Mesodermal cell (in vitro differentiated cells): ENCODE data around the gene ULK1.

Experiments
- H3K27ac ChIP-seq: 2 replicates; pipeline ENCODE4 v1.7.0; 2013; ENCODE audit warnings: mild to moderate bottlenecking, low read depth, low read length, moderate library complexity; ENCODE audit not compliant: severe bottlenecking
- H3K36me3 ChIP-seq: 2 replicates; pipeline ENCODE4 v1.7.1; 2013; ENCODE audit warnings: mild to moderate bottlenecking, low read length, moderate library complexity; ENCODE audit not compliant: control insufficient read depth, insufficient read depth
- H3K4me1 ChIP-seq: one replicate; pipeline ENCODE4 v1.7.1; 2013; ENCODE audit warnings: mild to moderate bottlenecking, low read length; ENCODE audit not compliant: insufficient read depth, control insufficient read depth, poor library complexity, severe bottlenecking
- H3K4me3 ChIP-seq: 2 replicates; pipeline ENCODE4 v1.7.0; 2013; ENCODE audit warnings: low read length, control low read depth, mild to moderate bottlenecking; ENCODE audit not compliant: insufficient read depth, poor library complexity, severe bottlenecking; ENCODE audit errors: extremely low read depth
- H3K9me3 ChIP-seq: 2 replicates; pipeline ENCODE4 v1.7.1; 2013; ENCODE audit warnings: mild to moderate bottlenecking, low read length, moderate library complexity; ENCODE audit not compliant: control insufficient read depth
- WGBS, 2 experiments: methylation state at CpG; one replicate each; pipeline ENCODE4 v1.1.5; 2013; ENCODE audit warnings: missing lambda C conversion rate in 2 of 2; ENCODE audit not compliant: insufficient coverage in 2 of 2; 5-methylcytosine and 5-hydroxymethylcytosine counted together

ULK1 gene

GRCh38 chr12:131853832-131854797 is 40.3 kb upstream of the ULK1 start:
- 90 to 91% methylated on average over 31 to 35 of the region's 35 CpGs for WGBS, 2 experiments
- Histone ChIP-seq H3K4me3 (no peak overlapping the region), H3K9me3 (no peaks in the 10 kb centered on the region), H3K36me3 (no peaks in the 10 kb centered on the region), H3K4me1 (no peaks in the 10 kb centered on the region), H3K27ac (no peak overlapping the region)

- 87 to 93% methylated on average over 12 to 14 of the region's 16 CpGs for WGBS, 2 experiments
- no peaks in the 10 kb centered on the region for H3K36me3 ChIP-seq
- H3K4me3 ChIP-seq = no peak overlapping the region
- H3K9me3 ChIP-seq = no peaks in the 10 kb centered on the region
- H3K27ac ChIP-seq = no peak overlapping the region
- H3K4me1 ChIP-seq = no peaks in the 10 kb centered on the region
Observed at GRCh38 chr12:131854861-131855476, 39.5 kb upstream of the ULK1 start.

GRCh38 chr12:131855521-131856142 is 38.8 kb upstream of the ULK1 start:
- WGBS, 2 experiments = 67 to 76% methylated on average over 26 to 30 of the region's 30 CpGs
- peaks cover 5% of the 10 kb centered on the region for H3K4me1 ChIP-seq
- H3K36me3 ChIP-seq = no peaks in the 10 kb centered on the region
- no peak overlapping the region for H3K27ac ChIP-seq
- no peaks in the 10 kb centered on the region for H3K9me3 ChIP-seq
- H3K4me3 ChIP-seq = no peak overlapping the region

- Histone ChIP-seq H3K36me3 (no peaks in the 10 kb centered on the region), H3K9me3 (no peaks in the 10 kb centered on the region), H3K4me1 (peaks cover 8% of the 10 kb centered on the region), H3K27ac (no peak overlapping the region), H3K4me3 (no peak overlapping the region)
- WGBS, 2 experiments = 87 to 89% methylated on average over 10 of the region's 10 CpGs
Observed at GRCh38 chr12:131856366-131857097, 37.9 kb upstream of the ULK1 start.

GRCh38 chr12:131857908-131858850 is 36.2 kb upstream of the ULK1 start:
- H3K36me3 ChIP-seq = no peaks in the 10 kb centered on the region
- no peak overlapping the region for H3K27ac ChIP-seq
- peaks cover 14% of the 10 kb centered on the region for H3K4me1 ChIP-seq
- 86 to 88% methylated on average over 11 to 21 of the region's 21 CpGs for WGBS, 2 experiments
- no peaks in the 10 kb centered on the region for H3K9me3 ChIP-seq
- no peak overlapping the region for H3K4me3 ChIP-seq

- H3K9me3 ChIP-seq = no peaks in the 10 kb centered on the region
- H3K4me3 ChIP-seq = no peak overlapping the region
- 51 to 56% methylated on average over 18 to 19 of the region's 22 CpGs for WGBS, 2 experiments
- H3K27ac ChIP-seq = peak overlapping the region; percentile 83
- H3K4me1 ChIP-seq = peaks cover 16% of the 10 kb centered on the region
- no peaks in the 10 kb centered on the region for H3K36me3 ChIP-seq
Observed at GRCh38 chr12:131860472-131861260, 33.8 kb upstream of the ULK1 start.

- Histone ChIP-seq H3K36me3 (no peaks in the 10 kb centered on the region), H3K27ac (peak overlapping the region; percentile 83), H3K9me3 (no peaks in the 10 kb centered on the region), H3K4me1 (peaks cover 16% of the 10 kb centered on the region), H3K4me3 (no peak overlapping the region)
- WGBS, 2 experiments = 94 to 95% methylated on average over 9 to 12 of the region's 12 CpGs
Observed at GRCh38 chr12:131861261-131862083, 33.0 kb upstream of the ULK1 start.

GRCh38 chr12:131862084-131862441 is 32.4 kb upstream of the ULK1 start:
- 42 to 70% methylated on average over 2 to 4 of the region's 4 CpGs for WGBS, 2 experiments
- Histone ChIP-seq H3K9me3 (no peaks in the 10 kb centered on the region), H3K4me1 (peaks cover 16% of the 10 kb centered on the region), H3K4me3 (no peak overlapping the region), H3K36me3 (no peaks in the 10 kb centered on the region), H3K27ac (no peak overlapping the region)

GRCh38 chr12:131862600-131862993 is 31.8 kb upstream of the ULK1 start:
- Histone ChIP-seq H3K9me3 (no peaks in the 10 kb centered on the region), H3K4me1 (peaks cover 16% of the 10 kb centered on the region), H3K27ac (no peak overlapping the region), H3K36me3 (no peaks in the 10 kb centered on the region), H3K4me3 (no peak overlapping the region)
- WGBS, 2 experiments = 78 to 84% methylated on average over 5 to 13 of the region's 14 CpGs
